ENCODE data around the gene SOX14. TPM values are rescaled to one million over a fixed set of nuclear protein-coding genes. Genes with fewer than 3 reads are reported as not detected.

Gene SOX14
- total RNA-seq, 1 donor from 2014 or later = 19.7 TPM

DNA sequence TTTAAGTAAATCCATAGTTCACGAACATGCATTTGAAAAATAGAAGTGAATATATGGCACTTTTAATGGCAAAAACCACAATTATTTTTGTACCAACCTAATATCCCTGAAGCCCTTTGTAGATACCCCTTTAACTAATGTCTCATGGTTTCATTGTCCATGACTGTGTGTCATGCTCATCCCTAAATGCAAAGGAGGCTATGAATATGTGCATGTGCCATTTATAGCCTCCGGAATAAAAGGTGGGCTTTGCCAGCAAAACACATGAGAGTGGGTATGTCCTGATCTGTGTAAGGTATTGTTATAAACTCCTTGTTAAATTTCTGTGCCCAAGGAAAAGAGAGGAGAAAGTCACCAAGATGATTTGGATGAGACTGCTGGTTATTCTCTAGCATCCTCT is 20.5 kb upstream of the SOX14 start:
- no peak overlapping the region for H3K4me3 Mint-ChIP-seq (ENCODE audit: unreplicated experiment)
- peaks cover 22% of the 10 kb centered on the region for H3K4me1 Mint-ChIP-seq (ENCODE audit: unreplicated experiment)
- no peak overlapping the region for H3K27ac Mint-ChIP-seq (ENCODE audit: unreplicated experiment)
- no peaks in the 10 kb centered on the region for H3K36me3 Mint-ChIP-seq (ENCODE audit: low read depth, unreplicated experiment)
- no peak for DNase-seq (ENCODE audit: low spot score)
- TF ChIP-seq, protein P1, sequence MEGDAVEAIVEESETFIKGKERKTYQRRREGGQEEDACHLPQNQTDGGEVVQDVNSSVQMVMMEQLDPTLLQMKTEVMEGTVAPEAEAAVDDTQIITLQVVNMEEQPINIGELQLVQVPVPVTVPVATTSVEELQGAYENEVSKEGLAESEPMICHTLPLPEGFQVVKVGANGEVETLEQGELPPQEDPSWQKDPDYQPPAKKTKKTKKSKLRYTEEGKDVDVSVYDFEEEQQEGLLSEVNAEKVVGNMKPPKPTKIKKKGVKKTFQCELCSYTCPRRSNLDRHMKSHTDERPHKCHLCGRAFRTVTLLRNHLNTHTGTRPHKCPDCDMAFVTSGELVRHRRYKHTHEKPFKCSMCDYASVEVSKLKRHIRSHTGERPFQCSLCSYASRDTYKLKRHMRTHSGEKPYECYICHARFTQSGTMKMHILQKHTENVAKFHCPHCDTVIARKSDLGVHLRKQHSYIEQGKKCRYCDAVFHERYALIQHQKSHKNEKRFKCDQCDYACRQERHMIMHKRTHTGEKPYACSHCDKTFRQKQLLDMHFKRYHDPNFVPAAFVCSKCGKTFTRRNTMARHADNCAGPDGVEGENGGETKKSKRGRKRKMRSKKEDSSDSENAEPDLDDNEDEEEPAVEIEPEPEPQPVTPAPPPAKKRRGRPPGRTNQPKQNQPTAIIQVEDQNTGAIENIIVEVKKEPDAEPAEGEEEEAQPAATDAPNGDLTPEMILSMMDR (IDR thresholded peaks at IDR 0.05; ENCODE audit: unreplicated experiment) = no peak
- peaks cover 2% of the 10 kb centered on the region for H3K27me3 Mint-ChIP-seq (ENCODE audit: unreplicated experiment)
- no peaks in the 10 kb centered on the region for H3K9me3 Mint-ChIP-seq (ENCODE audit: unreplicated experiment)

DNA sequence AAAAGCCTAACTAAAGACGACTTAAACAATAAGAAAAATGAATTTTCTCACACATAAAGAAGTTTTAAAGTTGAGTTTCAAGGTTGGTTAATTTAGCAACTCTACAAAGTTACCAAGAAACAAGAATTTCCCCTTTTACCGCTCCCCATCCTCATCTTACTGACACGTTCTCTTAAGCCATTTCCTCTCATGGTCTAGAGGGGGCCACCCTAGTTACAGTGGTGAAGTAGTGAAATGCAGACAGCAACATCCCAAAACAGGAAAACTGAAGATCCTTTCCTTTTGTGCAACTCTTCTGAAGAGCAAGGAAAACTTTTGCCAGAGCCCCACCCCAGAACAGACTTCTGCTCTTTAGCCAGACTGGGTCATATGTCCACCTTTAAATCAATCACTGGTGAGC is 17.3 kb upstream of the SOX14 start:
- peaks cover 22% of the 10 kb centered on the region for H3K4me1 Mint-ChIP-seq (ENCODE audit: unreplicated experiment)
- peaks cover 2% of the 10 kb centered on the region for H3K27me3 Mint-ChIP-seq (ENCODE audit: unreplicated experiment)
- H3K4me3 Mint-ChIP-seq (ENCODE audit: unreplicated experiment) = no peak overlapping the region
- no peak for DNase-seq (ENCODE audit: low spot score)
- peak overlapping the region; percentile 0 for H3K27ac Mint-ChIP-seq (ENCODE audit: unreplicated experiment)
- TF ChIP-seq, protein P1 (IDR thresholded peaks at IDR 0.05; ENCODE audit: unreplicated experiment) = no peak
- H3K36me3 Mint-ChIP-seq (ENCODE audit: low read depth, unreplicated experiment) = no peaks in the 10 kb centered on the region
- H3K9me3 Mint-ChIP-seq (ENCODE audit: unreplicated experiment) = no peaks in the 10 kb centered on the region

DNA sequence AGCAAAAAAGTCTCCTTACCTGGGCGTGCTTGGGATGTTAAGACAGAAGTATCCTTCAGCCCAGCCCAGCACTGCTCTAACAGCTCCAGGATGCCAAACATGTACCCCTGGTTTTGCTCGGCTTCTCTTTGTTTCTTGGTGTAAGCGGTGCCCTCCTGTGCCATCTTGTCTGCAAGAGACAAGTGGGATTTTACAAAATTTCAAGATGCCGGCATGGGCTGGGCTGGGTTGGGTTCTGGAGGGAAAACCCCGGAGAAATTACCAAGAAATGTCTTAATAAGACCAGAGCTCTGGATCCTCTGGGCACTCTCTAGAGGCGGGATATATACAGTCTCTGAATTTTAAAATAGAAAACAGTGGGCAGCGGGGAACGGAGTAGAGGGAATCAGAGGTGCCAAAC is 4.6 kb upstream of the SOX14 start:
- H3K27ac Mint-ChIP-seq (ENCODE audit: unreplicated experiment) = no peak overlapping the region

DNA sequence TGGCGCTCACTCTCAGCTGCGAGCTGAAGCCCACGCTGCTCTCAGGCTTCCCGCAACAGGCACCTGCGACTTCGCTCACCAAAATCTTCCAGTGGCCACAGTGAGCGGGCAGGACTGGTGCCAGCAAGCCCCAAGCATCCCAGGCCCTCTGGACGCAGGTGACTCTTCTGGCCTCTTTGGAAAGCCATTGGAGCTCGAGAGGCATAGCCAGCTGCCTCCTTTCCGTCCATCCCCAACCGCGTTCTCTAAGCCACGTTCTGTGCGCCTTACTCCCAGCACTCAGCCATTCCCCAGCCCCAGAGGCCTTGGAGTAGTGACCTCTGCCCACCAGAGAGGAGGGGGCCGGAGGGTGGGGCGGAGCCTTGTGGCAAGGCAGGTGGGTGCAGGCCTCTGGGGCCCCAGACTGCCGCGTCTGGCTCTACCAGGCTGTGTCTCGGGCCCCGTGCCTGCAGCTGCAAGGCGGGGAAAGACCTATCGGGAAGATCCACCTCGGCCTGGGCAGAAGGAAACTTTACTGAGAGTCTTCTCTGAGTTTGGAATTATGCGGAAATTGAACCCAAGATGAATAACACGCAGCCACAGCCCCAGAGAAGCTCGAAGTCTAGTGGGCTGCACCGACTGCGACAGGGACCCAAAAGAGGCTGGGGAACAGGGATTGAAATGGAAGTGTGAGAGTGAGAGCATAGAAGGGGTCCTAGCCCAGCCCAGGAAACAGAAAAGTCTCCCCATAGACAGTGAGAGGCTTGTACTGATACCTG is 3.6 kb upstream of the SOX14 start:
- Mint-ChIP-seq H3K36me3 (ENCODE audit: low read depth, unreplicated experiment) (no peaks in the 10 kb centered on the region), H3K27ac (ENCODE audit: unreplicated experiment) (no peak overlapping the region), H3K4me3 (ENCODE audit: unreplicated experiment) (peak overlapping the region; percentile 86), H3K4me1 (ENCODE audit: unreplicated experiment) (peaks cover 34% of the 10 kb centered on the region), H3K27me3 (ENCODE audit: unreplicated experiment) (peaks cover 15% of the 10 kb centered on the region), H3K9me3 (ENCODE audit: unreplicated experiment) (no peaks in the 10 kb centered on the region)
- no peak for DNase-seq (ENCODE audit: low spot score)
- TF ChIP-seq, protein P1 (IDR thresholded peaks at IDR 0.05; ENCODE audit: unreplicated experiment) = no peak

More for the DNA sequence above, 4.6 kb upstream of the SOX14 start:
- no peaks in the 10 kb centered on the region for H3K9me3 Mint-ChIP-seq (ENCODE audit: unreplicated experiment)
- DNase-seq (ENCODE audit: low spot score) = no peak
- H3K36me3 Mint-ChIP-seq (ENCODE audit: low read depth, unreplicated experiment) = no peaks in the 10 kb centered on the region
- H3K27me3 Mint-ChIP-seq (ENCODE audit: unreplicated experiment) = peaks cover 12% of the 10 kb centered on the region
- no peak overlapping the region for H3K4me3 Mint-ChIP-seq (ENCODE audit: unreplicated experiment)
- H3K4me1 Mint-ChIP-seq (ENCODE audit: unreplicated experiment) = peaks cover 38% of the 10 kb centered on the region
- TF ChIP-seq, protein P1 (IDR thresholded peaks at IDR 0.05; ENCODE audit: unreplicated experiment) = no peak

DNA sequence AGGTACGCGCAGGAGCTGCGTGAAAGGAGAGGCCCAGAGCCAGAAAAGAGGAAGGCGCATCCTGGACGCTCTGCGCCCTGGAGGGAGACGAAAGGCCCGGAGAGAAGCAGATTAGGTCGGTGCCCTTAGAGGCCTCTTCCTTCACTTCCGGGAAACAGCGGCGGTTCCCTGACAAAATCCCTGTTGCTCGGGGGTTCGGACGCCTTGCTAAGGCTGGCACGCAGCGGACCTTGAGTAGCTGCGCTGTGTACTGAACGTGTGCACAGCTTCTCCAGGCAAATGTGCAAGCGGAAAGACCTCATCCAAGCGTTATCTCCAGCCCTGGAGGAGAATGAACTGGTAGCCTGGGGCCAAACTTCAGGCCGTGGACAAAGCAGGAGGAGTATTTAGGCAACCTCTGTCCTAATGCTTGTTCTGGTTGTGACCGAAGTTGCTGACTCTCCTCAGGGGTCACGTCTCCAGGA is 3.0 kb upstream of the SOX14 start:
- peaks cover 40% of the 10 kb centered on the region for H3K4me1 Mint-ChIP-seq (ENCODE audit: unreplicated experiment)
- peak overlapping the region; percentile 86 for H3K4me3 Mint-ChIP-seq (ENCODE audit: unreplicated experiment)
- peaks cover 19% of the 10 kb centered on the region for H3K27me3 Mint-ChIP-seq (ENCODE audit: unreplicated experiment)
- H3K9me3 Mint-ChIP-seq (ENCODE audit: unreplicated experiment) = no peaks in the 10 kb centered on the region
- no peaks in the 10 kb centered on the region for H3K36me3 Mint-ChIP-seq (ENCODE audit: low read depth, unreplicated experiment)
- peak overlapping the region; percentile 74 for H3K27ac Mint-ChIP-seq (ENCODE audit: unreplicated experiment)
- peak; percentile 22 for DNase-seq (ENCODE audit: low spot score)
- TF ChIP-seq, protein P1 (IDR thresholded peaks at IDR 0.05; ENCODE audit: unreplicated experiment) = no peak
